Osteoblast (primary cell): ENCODE results near the gene OGFOD1. TPM values are rescaled to one million over a fixed set of nuclear protein-coding genes. Genes with fewer than 3 reads are reported as not detected.

Experiments used
- DNase-seq: peaks from one replicate; pipeline ENCODE4 v3.0.0; 2011; ENCODE audit warnings: low spot score, mixed read lengths; ENCODE audit not compliant: insufficient read length; ENCODE audit errors: missing footprints
- H2AFZ ChIP-seq: 2 replicates; pipeline ENCODE4 v1.6.0; 2011; ENCODE audit warnings: mild to moderate bottlenecking, low read length
- H3K27ac ChIP-seq: 2 replicates; pipeline ENCODE4 v1.5.1; 2011; ENCODE audit warnings: mild to moderate bottlenecking, low read depth, low read length, moderate library complexity
- H3K27me3 ChIP-seq: 2 replicates; pipeline ENCODE4 v1.6.0; 2012; ENCODE audit warnings: mild to moderate bottlenecking, control low read depth, inconsistent platforms, low read length, moderate library complexity; ENCODE audit not compliant: insufficient read depth
- H3K36me3 ChIP-seq: 2 replicates; pipeline ENCODE4 v1.5.1; 2011; ENCODE audit warnings: mild to moderate bottlenecking, low read length, control low read depth, moderate library complexity; ENCODE audit not compliant: insufficient read depth
- H3K4me1 ChIP-seq: 2 replicates; pipeline ENCODE4 v1.5.1; 2011; ENCODE audit warnings: mild to moderate bottlenecking, low read length, control low read depth, moderate library complexity; ENCODE audit not compliant: insufficient read depth
- H3K4me2 ChIP-seq: 2 replicates; pipeline ENCODE4 v1.6.0; 2011; ENCODE audit warnings: mild to moderate bottlenecking, low read length; ENCODE audit not compliant: insufficient read depth
- H3K4me3 ChIP-seq: fragments of 200-600 bp; sonication (generic); 3 replicates; pipeline ENCODE4 v1.5.1; 2012; ENCODE audit warnings: mild to moderate bottlenecking, low read length, inconsistent platforms; ENCODE audit not compliant: insufficient read depth
- H3K79me2 ChIP-seq: 2 replicates; pipeline ENCODE4 v1.6.0; 2012; ENCODE audit warnings: mild to moderate bottlenecking, low read length, control low read depth, inconsistent platforms; ENCODE audit not compliant: insufficient read depth
- H3K9me3 ChIP-seq: 2 replicates; pipeline ENCODE4 v1.5.1; 2011; ENCODE audit warnings: low read depth, low read length, control low read depth
- H4K20me1 ChIP-seq: 2 replicates; pipeline ENCODE4 v1.6.0; 2012; ENCODE audit warnings: mild to moderate bottlenecking, low read length, control low read depth; ENCODE audit not compliant: insufficient read depth
- total RNA-seq: library from RNA; depleted of rRNA; stranded (reverse); fragments of >200 nt; gene quantifications from 2 replicates; pipeline ENCODE4 v1.2.3, GENCODE V29; 2012
- TF ChIP-seq, protein P1 (sequence below): IDR thresholded peaks from 2 replicates; pipeline ENCODE4 v1.5.1; 2011; ENCODE audit warnings: mild to moderate bottlenecking, low read depth, low read length, moderate library complexity; ENCODE audit errors: extremely low read depth

The OGFOD1 gene
- total RNA-seq, 1 donor, result 47.4 TPM

DNA sequence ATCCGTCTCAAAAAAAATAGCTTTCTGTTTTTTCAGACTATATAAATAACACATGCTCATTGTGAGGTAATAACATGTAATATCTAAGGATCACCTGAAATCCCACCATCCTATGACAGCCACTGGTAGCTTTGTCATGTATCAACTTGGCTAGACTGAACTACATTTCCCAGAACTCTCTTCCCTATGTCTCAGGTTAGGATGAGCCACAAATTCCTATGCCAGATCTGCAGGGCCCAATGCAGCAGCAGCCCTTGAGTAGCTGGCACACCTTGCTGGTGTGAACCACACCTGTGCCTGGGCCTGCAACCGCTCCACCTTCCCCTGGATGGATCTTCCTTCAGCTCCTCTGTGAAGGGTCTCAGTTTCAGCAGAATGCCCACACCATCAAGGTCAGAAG, 28.1 kb downstream of the OGFOD1 start:
- peaks cover 18% of the 10 kb centered on the region for H3K4me1 ChIP-seq
- TF ChIP-seq, protein P1, sequence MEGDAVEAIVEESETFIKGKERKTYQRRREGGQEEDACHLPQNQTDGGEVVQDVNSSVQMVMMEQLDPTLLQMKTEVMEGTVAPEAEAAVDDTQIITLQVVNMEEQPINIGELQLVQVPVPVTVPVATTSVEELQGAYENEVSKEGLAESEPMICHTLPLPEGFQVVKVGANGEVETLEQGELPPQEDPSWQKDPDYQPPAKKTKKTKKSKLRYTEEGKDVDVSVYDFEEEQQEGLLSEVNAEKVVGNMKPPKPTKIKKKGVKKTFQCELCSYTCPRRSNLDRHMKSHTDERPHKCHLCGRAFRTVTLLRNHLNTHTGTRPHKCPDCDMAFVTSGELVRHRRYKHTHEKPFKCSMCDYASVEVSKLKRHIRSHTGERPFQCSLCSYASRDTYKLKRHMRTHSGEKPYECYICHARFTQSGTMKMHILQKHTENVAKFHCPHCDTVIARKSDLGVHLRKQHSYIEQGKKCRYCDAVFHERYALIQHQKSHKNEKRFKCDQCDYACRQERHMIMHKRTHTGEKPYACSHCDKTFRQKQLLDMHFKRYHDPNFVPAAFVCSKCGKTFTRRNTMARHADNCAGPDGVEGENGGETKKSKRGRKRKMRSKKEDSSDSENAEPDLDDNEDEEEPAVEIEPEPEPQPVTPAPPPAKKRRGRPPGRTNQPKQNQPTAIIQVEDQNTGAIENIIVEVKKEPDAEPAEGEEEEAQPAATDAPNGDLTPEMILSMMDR, result no peak
- no peaks in the 10 kb centered on the region for H3K79me2 ChIP-seq
- H3K4me3 ChIP-seq, result no peak overlapping the region
- H3K27me3 ChIP-seq, result no peaks in the 10 kb centered on the region
- H4K20me1 ChIP-seq, result no peaks in the 10 kb centered on the region
- H3K9me3 ChIP-seq, result no peaks in the 10 kb centered on the region
- no peak for DNase-seq
- H3K36me3 ChIP-seq, result peaks cover 60% of the 10 kb centered on the region
- no peak overlapping the region for H3K4me2 ChIP-seq
- no peak overlapping the region for H2AFZ ChIP-seq
- no peak overlapping the region for H3K27ac ChIP-seq

DNA sequence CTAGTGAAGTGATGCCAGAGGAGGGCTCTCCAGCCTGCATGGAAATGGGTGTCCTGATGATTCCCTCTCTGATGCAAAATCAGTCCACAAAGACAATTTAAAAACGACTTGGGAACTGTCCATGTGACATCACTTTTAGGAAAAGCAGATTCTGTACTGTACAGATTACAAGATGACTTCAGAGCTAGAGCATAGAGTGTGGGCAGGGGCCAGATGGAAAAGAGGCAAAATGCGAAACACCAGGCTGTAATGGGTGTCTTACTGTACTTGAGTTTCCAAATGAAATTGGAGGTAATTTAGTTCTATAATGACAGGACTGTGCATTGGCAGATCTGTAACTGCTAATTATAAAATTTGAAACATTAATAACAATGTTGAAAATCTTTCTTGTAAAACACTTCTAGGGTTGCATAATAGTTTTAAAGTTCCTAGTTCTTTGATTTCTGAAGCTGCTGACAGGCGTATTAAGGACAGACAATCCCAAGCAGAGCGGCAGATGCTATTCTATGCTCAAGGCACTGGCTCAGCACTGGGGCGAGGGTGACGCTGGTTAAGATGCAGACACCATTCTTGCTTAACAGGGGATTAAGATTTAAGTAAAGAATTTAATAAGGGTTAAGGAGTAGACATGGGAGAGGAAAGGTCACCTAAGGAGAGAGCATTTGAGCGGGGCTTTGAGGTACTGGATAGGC, 29.6 kb downstream of the OGFOD1 start:
- Histone ChIP-seq H3K79me2 (no peaks in the 10 kb centered on the region), H3K27ac (no peak overlapping the region), H4K20me1 (no peaks in the 10 kb centered on the region), H3K4me1 (peaks cover 18% of the 10 kb centered on the region), H3K9me3 (no peaks in the 10 kb centered on the region), H3K4me2 (no peak overlapping the region), H2AFZ (no peak overlapping the region), H3K36me3 (peaks cover 54% of the 10 kb centered on the region), H3K27me3 (no peaks in the 10 kb centered on the region), H3K4me3 (no peak overlapping the region)
- DNase-seq, result no peak
- TF ChIP-seq, protein P1, result no peak

DNA sequence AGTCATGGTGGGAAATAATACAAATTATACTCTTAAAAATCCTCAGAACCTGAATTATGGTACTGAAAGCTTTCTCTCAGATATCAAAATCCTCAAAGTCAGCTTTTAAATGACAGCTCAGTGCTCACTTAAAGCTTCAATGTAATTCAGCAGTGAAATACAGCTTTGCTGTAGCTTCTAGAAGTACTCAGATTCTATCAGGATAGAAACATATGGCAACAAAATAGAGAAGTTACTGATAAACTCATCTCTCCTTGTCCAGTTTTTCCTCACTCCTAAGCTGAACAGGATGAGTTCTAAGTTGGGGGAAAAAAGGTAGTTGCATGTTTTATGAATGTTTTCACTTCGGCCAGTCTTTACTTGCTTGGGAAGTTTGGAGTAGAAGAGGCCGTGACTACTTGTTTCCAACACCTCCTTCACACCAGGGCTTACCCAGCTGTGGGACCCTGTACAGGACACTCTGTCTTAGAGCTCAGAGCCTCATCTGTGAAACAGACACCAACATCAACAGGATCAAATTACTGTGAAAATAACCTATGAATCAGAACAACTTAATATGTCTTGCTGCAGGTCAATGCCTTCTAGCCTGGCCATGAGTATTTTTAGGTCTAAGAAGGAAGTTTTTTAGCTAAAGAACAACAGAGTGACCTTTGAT, 30.2 kb downstream of the OGFOD1 start:
- Histone ChIP-seq H3K27ac (no peak overlapping the region), H3K27me3 (no peaks in the 10 kb centered on the region), H3K79me2 (no peaks in the 10 kb centered on the region), H3K4me3 (no peak overlapping the region), H3K4me2 (no peak overlapping the region), H3K4me1 (peaks cover 16% of the 10 kb centered on the region), H3K9me3 (no peaks in the 10 kb centered on the region), H3K36me3 (peaks cover 48% of the 10 kb centered on the region), H2AFZ (no peak overlapping the region), H4K20me1 (no peaks in the 10 kb centered on the region)
- TF ChIP-seq, protein P1, result no peak
- no peak for DNase-seq

DNA sequence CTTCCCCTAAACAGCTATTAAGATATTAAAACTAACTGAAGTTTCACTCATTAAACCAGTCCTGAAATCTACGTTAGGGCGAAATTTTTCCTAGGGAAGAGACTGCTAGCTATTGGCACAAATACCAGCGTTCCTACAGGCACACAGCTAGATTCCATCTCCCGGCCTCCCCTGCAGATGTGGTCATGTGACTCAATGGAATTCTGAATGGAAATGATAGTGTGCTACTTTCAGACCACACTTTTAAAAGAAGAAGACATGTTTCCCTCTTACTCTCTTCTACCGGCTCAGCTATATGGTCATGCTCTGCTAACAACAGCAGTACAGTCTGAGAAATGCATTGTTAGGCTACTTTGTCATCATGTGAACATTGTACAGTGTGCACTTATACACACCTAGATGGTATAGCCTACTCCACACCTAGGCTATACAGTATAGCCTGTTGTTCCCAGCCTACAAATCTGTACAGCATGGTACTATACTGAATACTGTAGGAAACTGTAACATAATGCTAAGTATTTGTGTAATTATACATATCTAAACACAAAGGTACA, 31.4 kb downstream of the OGFOD1 start:
- no peaks in the 10 kb centered on the region for H3K27me3 ChIP-seq

More for the DNA sequence above, 31.4 kb downstream of the OGFOD1 start:
- H3K36me3 ChIP-seq, result peaks cover 40% of the 10 kb centered on the region
- TF ChIP-seq, protein P1, result no peak
- no peak overlapping the region for H2AFZ ChIP-seq
- DNase-seq, result no peak
- no peak overlapping the region for H3K27ac ChIP-seq
- no peaks in the 10 kb centered on the region for H4K20me1 ChIP-seq
- H3K4me2 ChIP-seq, result no peak overlapping the region
- no peak overlapping the region for H3K4me3 ChIP-seq
- no peaks in the 10 kb centered on the region for H3K9me3 ChIP-seq
- no peaks in the 10 kb centered on the region for H3K79me2 ChIP-seq
- H3K4me1 ChIP-seq, result peaks cover 5% of the 10 kb centered on the region
